ENCODE measurements around the gene RALGPS2. TPM values are rescaled to one million over a fixed set of nuclear protein-coding genes. Genes with fewer than 3 reads are reported as not detected.
A peak's percentile ranks its signal among the peaks of the same experiment; 100 is the strongest.

RALGPS2 gene
- total RNA-seq, 1 experiment from 2014 or later = 38.0 TPM

DNA sequence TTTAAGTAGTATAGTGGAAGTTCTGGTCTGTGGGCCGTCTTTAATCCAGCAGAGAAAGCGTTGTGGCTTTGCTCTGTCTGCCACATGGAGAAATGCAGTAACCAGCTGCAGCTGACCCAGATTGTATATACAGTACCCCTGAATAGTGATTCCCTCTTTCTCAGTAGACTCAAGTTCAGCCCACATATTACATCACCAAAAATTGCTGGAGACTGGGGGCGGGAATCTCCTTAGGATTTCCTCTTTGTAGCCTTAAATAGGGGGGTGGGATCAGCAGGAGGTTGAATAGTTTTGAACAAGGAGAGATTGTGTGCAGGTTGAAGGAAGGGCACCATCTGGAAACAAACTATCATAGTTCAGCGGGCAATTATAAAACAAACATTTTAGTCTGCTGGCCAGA, 145.9 kb downstream of the RALGPS2 start, which contains the start of gene ANGPTL1:
Gene ANGPTL1 (minus strand): TSS at position 134 of the 400 bp plus-strand sequence. CDS start 5,301 bp downstream, outside the sequence.
- H3K9me3 Mint-ChIP-seq = no peaks in the 10 kb centered on the region
- H3K4me3 Mint-ChIP-seq = no peak within 1 kb of the TSS
- ChIA-PET POLR2A (no interaction called here), CTCF (interaction anchor here (3.2 kb wide), 1 partner anchor 132 kb away, joined by 17 read pairs; no protein-coding TSS in a partner anchor)
- DNase-seq (ENCODE audit: low spot score) (no peak), ATAC-seq (peak; percentile 55)
- H3K27me3 Mint-ChIP-seq (ENCODE audit: low read depth) = no peaks in the 10 kb centered on the region
- H3K4me1 Mint-ChIP-seq = peaks cover 26% of the 10 kb centered on the region
- TF ChIP-seq HMGXB4 (CRISPR knock-in tag; IDR thresholded peaks at IDR 0.05) = no peak
- TF ChIP-seq CDX4 (CRISPR knock-in tag; IDR thresholded peaks at IDR 0.05; ENCODE audit: borderline replicate concordance) = no peak
- TF ChIP-seq GRHL2 (CRISPR knock-in tag; IDR thresholded peaks at IDR 0.05; ENCODE audit: insufficient replicate concordance, severe bottlenecking) = no peak
- no peak for TF ChIP-seq PRDM15 (CRISPR knock-in tag; IDR thresholded peaks at IDR 0.05)
- no peak for TF ChIP-seq USF2 (CRISPR knock-in tag; IDR thresholded peaks at IDR 0.05)
- TF ChIP-seq ZNF121 (CRISPR knock-in tag; IDR thresholded peaks at IDR 0.05) = no peak
- TF ChIP-seq TEAD1 (CRISPR knock-in tag; IDR thresholded peaks at IDR 0.05) = no peak
- TF ChIP-seq ZNF671 (CRISPR knock-in tag; IDR thresholded peaks at IDR 0.05) = no peak
- no peak for TF ChIP-seq ZBTB21 (CRISPR knock-in tag; IDR thresholded peaks at IDR 0.05; ENCODE audit: borderline replicate concordance)
- no peak for TF ChIP-seq ZNF317 (CRISPR knock-in tag; IDR thresholded peaks at IDR 0.05; ENCODE audit: borderline replicate concordance, low read depth)
- no peak for TF ChIP-seq KAT7 (CRISPR knock-in tag; IDR thresholded peaks at IDR 0.05; ENCODE audit: borderline replicate concordance)
- no peak for TF ChIP-seq NR2C2 (CRISPR knock-in tag; IDR thresholded peaks at IDR 0.05)
- TF ChIP-seq, protein P1, sequence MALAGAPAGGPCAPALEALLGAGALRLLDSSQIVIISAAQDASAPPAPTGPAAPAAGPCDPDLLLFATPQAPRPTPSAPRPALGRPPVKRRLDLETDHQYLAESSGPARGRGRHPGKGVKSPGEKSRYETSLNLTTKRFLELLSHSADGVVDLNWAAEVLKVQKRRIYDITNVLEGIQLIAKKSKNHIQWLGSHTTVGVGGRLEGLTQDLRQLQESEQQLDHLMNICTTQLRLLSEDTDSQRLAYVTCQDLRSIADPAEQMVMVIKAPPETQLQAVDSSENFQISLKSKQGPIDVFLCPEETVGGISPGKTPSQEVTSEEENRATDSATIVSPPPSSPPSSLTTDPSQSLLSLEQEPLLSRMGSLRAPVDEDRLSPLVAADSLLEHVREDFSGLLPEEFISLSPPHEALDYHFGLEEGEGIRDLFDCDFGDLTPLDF (CRISPR knock-in tag; IDR thresholded peaks at IDR 0.05) = no peak
- H3K36me3 Mint-ChIP-seq = no peaks in the 10 kb centered on the region
- H3K27ac Mint-ChIP-seq = peak within 1 kb of the TSS; percentile 66

DNA sequence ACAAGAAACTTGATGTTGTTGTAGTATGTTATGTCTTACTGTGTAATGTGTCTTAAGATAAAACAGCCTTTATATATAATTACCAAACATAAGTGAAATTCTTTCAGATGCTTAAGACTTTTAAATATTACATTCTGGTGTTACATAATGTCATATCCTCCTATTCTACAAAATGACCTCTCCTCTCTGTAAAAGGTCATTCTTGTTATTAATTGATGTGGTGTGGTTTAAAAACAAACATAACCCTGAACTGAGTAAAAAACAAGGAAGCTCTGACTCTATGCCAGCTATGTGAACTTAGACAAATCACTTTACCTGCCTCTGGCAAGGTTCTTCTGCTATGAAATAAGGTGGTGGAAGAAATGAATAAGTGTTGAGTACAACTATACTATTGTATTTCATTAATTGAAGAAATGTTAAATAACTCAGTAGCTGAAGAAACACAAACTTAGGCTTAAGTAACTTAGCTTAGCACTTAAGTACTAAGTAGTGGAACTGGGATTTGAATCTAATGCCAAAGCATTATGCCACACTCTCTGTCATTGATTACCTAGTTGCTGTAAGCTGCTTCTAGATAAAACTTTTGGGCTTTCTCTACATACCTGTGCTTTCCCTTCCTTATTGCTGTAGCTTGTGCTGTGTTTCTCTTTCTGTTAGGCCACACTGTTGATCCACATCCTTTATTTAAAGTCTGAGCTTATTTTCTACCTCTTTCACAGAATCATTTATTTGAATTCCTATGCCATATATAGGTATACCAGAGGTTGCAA, 146.7 kb downstream of the RALGPS2 start:
- no peak overlapping the region; the same call in 1 of the 2 replicates for H3K27ac Mint-ChIP-seq
- no peak overlapping the region for H3K4me3 Mint-ChIP-seq
- ChIA-PET CTCF (interaction anchor here (0.5 to 3.2 kb wide), 3 partner anchors 12 to 370 kb away, joined by 3 to 17 read pairs (median 6); no protein-coding TSS in a partner anchor), POLR2A (no interaction called here)
- no peaks in the 10 kb centered on the region for H3K27me3 Mint-ChIP-seq (ENCODE audit: low read depth)
- H3K9me3 Mint-ChIP-seq = no peaks in the 10 kb centered on the region
- ATAC-seq = no peak
- TF ChIP-seq RELA (CRISPR knock-in tag; IDR thresholded peaks at IDR 0.05; ENCODE audit: borderline replicate concordance) (no peak), CREM (CRISPR knock-in tag; IDR thresholded peaks at IDR 0.05) (no peak), IRF2 (CRISPR knock-in tag; IDR thresholded peaks at IDR 0.05; ENCODE audit: borderline replicate concordance, low read depth) (no peak)
- no peak for DNase-seq (ENCODE audit: low spot score)
- peaks cover 26% of the 10 kb centered on the region for H3K4me1 Mint-ChIP-seq
- no peaks in the 10 kb centered on the region for H3K36me3 Mint-ChIP-seq

Measured in WTC11 (cell line).